ENCODE measurements around the gene RPS21.

RPS21 gene

DNA sequence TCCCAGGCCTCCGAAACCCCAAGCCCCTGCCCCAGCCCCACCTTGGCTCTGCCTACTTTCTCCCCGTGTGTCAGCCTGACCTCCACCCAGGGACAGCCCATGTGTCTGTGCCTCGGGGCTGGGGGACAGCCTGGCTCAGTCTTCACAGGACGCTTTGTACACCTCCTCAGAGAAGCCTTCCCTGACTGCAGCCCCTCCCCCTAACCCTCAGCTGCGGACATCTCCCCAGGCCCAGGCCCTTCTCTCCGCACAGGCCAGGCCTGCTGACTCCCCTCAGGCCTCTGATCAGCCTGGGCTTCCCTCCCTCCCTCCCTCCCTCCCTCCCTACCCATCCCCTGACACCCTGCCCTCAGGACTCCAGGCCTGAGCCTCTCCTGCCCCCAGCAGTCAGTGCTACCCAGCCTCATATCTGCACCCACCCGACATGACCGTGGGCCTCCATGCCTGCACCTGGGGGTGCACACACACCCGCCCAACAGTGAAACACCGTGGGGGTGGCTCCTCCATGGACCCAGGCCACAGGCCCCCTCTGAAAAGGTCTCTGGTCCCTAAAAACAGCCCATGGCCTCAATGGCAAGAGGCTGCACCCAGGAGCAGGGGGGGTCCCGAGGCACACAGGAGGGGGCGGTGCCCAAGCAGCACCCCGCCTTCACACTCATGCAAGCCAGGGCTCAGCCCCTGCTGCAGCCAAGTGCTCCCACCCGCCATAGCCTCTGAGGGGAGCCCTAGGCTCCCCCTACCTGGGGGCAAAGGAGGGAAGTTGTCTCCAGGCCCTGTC, 32.7 kb upstream of the RPS21 start:
- DNase-seq: no peak

DNA sequence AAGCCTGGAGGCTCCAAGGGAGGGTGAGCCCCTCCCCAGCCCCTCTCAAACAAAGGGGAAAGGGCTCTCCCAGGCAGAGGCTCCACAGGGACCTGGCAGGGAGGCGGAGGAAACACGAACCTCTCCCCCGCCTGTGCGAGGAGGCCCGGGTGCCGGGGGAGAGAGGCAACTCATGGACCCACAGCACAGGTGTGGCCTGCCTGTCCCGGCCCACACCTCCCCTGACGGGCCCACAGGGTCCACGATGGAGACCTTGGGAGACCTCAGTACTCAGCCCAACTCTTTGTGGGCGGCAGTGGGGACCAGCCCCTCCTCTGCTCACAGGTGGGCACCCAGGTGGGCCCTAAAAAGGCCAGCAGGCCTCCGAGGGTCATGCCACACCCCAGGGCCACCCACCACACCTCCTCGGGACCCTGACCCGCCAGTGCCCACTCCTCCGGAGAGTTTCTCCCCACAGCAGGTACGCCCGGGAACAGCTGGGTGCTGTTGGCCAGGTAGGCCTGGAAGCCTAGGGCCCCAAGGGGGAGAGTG, 32.0 kb upstream of the RPS21 start:
- no peak for DNase-seq

DNA sequence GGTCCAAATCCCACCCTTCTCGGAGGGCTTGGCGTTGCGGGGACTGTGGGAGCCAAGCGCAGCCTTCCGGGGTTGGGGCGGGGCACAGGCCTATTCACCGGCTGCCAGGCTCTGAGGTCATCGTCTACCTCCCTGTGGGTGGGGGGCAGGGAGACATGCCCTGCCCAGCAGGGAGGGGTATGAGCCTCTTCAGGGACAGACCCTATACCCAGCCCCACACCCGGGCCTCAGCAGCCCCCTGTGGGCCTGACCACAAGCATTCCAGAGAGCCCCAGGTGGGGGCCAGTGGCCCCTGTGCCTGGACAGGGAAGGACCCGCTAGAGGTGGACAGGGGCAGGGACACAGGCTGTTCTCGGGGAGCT, 31.4 kb upstream of the RPS21 start:
- no peak for DNase-seq

- no peak for DNase-seq
Measured at GRCh38 chr20:62355878-62356588, 30.9 kb upstream of the RPS21 start.

DNA sequence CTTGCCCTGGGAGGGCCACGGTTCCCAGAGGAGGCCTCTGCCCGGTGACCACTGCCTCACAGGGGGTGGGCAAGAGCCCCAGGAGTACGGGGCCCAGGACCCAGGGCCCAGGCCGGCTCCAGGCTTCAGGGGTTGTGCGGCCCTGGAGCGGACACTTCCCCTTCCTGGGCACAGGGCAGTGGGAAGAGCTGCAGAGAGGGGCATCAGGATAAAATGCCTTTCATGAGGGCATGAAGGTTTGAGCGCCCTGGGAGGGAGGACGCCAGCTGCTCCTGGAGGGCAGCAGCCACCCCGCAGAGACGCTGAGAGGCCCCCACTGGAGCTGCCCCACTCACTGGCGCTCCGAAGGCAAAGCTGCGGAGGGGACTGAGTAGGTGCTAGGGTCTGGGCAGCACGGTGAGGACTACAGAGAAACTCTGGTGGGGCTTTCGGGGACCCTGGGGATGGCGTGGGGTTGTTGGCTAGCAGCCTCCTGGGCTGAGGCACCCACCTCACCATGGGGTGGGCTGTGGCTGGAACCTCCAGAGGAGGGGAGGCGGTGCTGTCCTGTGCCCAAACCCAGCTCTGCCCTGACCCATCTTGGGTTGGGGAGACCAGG, 30.2 kb upstream of the RPS21 start:
- no peak for DNase-seq

DNA sequence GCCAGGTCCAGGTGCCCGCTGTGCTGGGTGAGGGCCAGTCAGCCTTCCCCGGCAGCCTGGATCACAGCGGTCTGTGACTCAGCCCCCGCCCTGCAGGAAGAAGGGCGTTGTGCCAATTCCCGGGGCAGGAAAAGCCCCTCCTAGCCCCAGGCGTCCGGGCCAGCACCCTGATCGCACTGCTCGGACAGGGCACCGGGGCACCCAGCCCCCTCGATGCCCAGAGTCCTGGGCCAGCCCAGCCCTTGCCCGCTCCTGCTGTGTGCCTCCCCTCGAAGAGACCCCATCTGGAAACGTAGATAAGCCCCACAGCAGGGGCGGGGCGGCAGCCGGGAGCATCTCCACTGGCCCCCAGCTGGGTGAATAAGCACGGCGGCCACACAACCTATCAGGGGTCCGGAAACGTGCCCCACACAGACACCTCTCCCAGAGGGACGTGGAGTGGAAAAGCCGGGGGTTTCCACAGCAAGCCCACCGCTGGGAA, 29.7 kb upstream of the RPS21 start:
- no peak for DNase-seq

GRCh38 chr20:62357681-62358080, 29.2 kb upstream of the RPS21 start:
- DNase-seq: no peak

- no peak for DNase-seq
Measured at GRCh38 chr20:62358171-62359042, 28.5 kb upstream of the RPS21 start.

DNA sequence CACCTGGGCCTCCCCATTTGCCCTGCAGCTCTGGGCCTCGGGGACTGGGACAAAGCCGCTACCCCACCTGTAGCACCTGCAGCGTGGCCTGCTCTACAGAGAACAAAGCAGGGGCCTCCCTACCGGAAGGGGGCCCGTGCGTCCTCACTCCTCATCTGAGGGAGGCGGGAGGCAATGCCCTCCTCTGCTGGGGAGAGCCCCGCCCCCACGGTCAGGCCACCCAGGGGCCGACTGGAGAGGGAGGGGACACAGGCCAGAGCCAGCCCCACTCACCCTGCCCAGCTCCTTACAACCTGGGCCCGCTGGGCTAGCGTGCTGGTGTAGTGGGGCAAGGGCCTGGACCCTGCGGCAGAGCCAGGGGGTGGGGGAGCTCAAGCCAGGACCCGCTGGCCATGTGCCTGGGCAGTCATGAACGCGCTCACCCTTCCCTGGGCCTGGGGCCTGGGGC, 27.8 kb upstream of the RPS21 start:
- no peak for DNase-seq

DNA sequence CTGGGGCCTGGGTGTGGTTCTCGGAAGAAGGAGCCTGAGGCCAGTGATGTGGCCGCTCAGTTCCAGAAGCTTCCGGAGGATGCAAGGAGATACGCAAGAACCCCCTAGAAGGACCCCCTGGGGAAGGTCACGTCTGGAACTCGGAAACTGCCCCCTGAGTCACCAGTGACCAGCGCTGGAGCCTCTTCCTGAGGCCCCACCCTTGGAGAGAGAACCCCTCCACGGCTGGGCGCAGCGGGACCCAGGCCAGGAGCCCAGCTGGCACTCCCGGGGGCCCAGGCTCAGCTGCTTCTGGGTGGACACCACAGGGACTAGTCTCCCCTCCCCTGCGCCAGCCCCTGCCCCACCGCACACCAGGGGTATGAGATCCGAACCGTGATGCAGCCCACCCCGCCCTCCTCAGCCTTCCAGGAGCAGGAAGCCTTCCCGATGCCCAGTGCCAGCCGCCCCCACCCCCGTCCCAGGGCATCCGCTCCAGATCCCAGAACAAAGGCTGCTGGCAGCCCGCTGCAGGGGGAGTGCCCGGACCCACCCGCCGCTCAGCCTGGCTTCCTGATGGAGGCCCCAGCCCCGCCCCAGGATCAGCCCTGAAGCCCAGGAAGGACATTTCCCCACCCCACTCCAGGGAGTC, 27.3 kb upstream of the RPS21 start:
- DNase-seq: no peak

GRCh38 chr20:62360854-62361798, 25.8 kb upstream of the RPS21 start:
- DNase-seq: no peak

- DNase-seq: no peak
Measured at GRCh38 chr20:62361799-62362589, 24.9 kb upstream of the RPS21 start.

DNA sequence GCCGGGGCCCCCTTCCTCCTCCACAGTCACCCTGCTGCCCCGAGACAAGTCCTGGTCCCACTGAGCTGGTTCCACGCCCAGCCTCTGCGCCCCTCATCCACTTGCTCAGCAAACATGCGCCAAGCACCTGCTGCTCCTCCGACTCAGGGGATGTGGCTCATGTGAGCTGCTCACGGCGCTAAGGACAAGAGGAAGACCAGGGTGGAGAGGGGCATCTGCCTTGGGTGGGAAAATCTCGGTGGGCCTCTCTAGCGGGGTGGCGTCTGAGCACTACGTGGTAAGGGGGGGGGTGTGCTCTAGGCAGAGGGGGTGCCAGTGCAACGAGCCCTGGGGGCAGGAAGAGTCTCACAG, 24.3 kb upstream of the RPS21 start:
- no peak for DNase-seq

- no peak for DNase-seq
Measured at GRCh38 chr20:62362991-62363919, 23.6 kb upstream of the RPS21 start.

DNA sequence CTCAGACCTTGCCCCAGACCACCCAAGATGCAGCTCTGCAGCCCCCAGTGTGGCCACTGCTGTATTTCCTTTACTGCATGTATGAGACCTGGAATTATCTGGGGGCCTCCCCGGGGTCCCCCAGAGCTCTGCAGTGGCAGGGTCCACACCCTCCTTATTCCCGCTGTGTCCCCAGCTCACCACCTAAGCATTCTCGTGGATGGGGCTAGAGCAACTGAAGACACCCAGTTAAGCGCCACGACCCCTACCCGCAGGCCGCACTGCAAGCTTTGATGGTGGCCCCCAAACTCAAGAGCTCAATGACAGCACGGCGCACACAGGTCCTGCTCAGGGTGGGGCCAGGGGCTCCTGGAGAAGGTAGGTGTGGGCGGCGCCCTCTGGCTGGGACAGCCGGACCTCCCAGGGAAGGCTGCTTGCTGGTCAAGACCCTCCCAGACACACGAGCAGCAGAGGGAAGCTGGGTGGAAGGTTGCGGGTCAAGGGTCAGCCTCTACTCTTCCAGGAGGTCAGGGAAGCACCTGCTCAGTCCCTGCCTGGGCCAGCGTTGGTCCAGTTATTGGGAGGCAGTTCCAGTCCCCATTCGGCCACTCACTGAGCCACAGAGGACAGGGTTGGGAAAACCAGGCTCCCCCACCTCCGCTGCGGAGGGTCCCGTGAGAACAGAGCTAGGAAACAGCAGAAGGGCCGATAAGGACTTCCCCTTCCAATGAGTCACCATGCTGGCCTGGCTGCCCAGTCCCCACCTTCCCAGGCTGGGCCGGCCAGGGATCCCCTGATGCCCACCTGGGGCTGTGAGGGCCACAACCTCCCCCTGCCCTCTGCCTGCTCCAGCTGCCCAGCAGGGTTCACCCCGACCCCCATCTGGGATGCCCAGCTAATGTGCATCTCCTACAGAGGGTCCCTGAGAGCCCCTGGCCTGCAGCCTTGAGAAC, 22.7 kb upstream of the RPS21 start:
- DNase-seq: no peak

GRCh38 chr20:62364911-62365736, 21.8 kb upstream of the RPS21 start:
- DNase-seq: no peak

DNA sequence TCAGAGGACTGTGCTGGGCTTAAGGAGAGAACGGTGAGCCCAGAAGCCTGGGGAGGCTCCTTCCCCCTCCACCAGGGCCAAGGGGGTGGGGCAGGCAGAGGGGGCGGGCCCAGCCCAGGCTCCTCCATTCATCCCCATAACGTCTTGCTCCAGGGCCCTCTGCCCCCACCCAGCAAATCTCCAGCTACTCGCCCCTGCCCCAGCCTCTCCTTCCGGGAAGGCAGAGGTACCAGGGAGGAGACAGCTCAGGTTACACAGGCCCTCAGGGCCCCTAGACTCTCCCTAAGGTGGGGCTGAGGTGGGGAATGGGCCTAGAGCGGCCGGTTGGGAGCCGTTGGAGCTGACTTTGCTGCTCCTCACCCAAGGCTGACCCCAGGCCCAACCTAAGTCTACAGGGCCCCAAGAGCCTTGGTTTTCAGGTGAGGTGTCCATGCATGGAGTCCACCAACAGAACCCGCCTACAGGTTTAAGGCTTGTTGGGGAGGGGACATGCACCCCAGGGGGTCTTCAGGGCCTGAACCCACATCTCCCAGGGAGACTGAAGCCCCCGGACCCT, 21.0 kb upstream of the RPS21 start:
- DNase-seq: no peak
